Measurements from ENCODE around the gene HOXC4. TPM values are rescaled to one million over a fixed set of nuclear protein-coding genes. Genes with fewer than 3 reads are reported as not detected.

The HOXC4 gene
- total RNA-seq (1 to 10 TPM in 4 of 7 donors, under 1 TPM in 3; 0.68 to 2.1 (median 1.4) TPM), polyA plus RNA-seq (1 to 10 TPM in 2 of 3 donors, under 1 TPM in 1; 0.49 to 2.6 (median 1.8) TPM)
- long read RNA-seq, donor 1: 0 reads
- long read RNA-seq, donor 2, partial matches to known transcripts: 0 of 2 reads
- long read RNA-seq, donor 2, other reads (novel, unspliced or antisense): 0 of 2 reads

DNA sequence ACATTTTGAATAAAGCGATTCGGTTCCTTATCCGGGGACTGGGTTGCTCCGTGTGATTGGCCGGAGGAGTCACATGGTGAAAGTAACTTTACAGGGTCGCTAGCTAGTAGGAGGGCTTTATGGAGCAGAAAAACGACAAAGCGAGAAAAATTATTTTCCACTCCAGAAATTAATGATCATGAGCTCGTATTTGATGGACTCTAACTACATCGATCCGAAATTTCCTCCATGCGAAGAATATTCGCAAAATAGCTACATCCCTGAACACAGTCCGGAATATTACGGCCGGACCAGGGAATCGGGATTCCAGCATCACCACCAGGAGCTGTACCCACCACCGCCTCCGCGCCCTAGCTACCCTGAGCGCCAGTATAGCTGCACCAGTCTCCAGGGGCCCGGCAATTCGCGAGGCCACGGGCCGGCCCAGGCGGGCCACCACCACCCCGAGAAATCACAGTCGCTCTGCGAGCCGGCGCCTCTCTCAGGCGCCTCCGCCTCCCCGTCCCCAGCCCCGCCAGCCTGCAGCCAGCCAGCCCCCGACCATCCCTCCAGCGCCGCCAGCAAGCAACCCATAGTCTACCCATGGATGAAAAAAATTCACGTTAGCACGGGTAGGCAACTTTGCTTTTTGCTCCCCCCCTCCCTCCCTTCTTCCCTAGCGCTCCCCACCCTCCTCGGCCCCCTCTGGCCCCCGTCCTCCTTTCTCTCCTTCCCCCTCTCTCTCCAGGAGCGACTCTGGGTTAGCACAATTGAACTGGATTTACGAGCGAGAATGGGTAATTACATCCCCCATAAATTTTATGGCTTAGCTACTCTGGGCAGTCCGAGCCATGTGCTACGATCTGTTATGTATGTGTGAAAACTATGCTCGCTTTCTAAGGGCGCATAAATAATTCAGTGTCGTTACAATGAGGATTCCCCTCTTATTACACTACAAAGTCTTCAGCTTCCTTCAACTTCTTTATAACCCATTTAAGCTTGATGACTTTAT lies at the start of gene HOXC4:
Gene HOXC4, plus strand, starts transcription at position 85 of the 991 bp plus-strand sequence. Its CDS starts 88 bp downstream, at position 173.
- Histone ChIP-seq H3K4me3 (peak within 1 kb of the TSS; percentile 35 to 73 (median 50)), H3K9me3 (no peaks in the 10 kb centered on the region), H3K4me1 (peaks cover 0 to 47% (median 26%) of the 10 kb centered on the region in 6 donors), H3K27ac (peak within 1 kb of the TSS; percentile 57 to 91 (median 84)), H3K27me3 (replicated peaks in 1 of 7) (peaks cover 7 to 98% (median 50%) of the 10 kb centered on the region in 7 donors), H3K36me3 (no peaks in the 10 kb centered on the region)
- WGBS, 5 donors: 5 to 7% (median 6%) methylated on average over 41 to 52 of the region's 52 CpGs
- DNase-seq: no peak
- intact Hi-C loops (cut with DNase I; ENCODE audit: low total_unique reads): no loop called here
- TF ChIP-seq, protein P1, sequence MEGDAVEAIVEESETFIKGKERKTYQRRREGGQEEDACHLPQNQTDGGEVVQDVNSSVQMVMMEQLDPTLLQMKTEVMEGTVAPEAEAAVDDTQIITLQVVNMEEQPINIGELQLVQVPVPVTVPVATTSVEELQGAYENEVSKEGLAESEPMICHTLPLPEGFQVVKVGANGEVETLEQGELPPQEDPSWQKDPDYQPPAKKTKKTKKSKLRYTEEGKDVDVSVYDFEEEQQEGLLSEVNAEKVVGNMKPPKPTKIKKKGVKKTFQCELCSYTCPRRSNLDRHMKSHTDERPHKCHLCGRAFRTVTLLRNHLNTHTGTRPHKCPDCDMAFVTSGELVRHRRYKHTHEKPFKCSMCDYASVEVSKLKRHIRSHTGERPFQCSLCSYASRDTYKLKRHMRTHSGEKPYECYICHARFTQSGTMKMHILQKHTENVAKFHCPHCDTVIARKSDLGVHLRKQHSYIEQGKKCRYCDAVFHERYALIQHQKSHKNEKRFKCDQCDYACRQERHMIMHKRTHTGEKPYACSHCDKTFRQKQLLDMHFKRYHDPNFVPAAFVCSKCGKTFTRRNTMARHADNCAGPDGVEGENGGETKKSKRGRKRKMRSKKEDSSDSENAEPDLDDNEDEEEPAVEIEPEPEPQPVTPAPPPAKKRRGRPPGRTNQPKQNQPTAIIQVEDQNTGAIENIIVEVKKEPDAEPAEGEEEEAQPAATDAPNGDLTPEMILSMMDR (IDR thresholded peaks at IDR 0.05 in 8 of 11, conservative IDR thresholded peaks at IDR 0.05 in 3 of 11): no peak
- TF ChIP-seq POLR2AphosphoS5 (IDR thresholded peaks at IDR 0.05) (no peak), POLR2A (IDR thresholded peaks at IDR 0.05) (no peak)

DNA sequence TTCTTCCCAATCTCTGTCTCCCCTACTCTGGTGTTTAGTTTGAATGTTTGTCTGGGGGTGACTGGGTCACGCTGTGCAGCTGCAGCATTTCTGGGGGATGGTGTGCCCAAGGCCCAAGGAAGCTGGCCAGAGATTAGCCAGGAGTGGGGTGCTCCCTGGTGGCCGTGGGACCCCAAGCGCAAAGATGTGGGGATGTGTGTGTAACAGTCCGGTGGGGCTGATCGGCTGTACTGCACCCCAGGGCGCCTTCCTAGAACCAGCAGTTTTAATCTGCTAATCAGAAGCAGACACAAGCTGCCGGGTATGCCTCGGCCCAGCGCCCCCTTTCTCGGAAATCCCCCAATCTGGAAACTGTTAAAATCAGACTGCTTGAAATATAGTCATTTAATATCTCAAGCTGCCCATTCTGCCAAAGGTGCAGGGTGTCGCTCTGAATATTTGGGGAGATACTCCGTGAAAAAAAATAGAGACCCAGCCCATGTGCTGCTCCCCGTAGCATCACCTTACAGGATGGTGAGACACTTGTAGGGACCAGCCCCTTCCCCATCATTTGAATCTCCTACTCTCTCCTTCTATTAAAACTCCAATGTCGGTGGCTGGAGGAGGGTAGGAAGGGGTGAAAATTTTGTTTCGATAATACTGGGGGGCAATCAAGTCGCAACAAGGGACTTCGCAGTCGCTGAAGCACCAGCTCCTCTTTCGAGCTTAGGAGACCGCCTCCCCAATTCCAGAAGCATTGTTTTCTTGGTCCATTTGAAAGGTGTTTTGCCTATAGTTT lies 49.4 kb upstream of the HOXC4 start:
- DNase-seq: no peak

DNA sequence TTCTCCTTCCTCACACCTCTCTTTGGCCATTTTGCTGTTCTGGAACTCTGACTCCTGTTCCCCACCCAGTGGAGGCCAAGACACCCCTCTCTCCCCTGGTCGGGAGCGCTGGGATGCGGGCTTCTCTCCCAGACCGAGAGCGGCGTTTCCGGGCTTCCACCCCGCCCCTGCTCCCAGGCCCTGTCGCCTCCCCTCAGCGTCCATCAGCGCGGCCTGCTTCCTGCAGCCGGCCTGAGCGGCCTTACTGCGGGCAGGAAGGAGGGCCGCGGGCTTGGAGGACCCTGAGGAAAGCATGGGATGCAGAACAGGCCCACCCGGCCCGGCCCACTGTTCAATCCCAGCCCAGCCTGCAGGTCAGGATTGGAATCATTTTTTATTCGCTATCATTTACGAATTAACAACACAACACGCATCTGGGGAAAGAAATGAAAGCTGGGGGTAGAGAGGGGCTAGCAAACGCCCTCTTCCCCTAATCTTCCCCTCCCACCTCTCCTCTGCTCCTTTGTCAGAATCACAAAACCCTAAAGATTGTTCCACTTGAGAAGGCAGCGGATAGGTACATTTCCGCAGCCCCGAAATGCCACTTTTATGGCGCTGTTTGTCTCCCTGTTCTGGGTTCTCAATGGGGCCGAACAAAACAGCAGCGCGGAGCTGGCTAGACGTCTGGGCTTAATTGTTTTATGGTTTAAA lies 48.6 kb upstream of the HOXC4 start:
- no peak for DNase-seq
- Histone ChIP-seq H3K9me3 (no peaks in the 10 kb centered on the region), H3K27me3 (replicated peaks in 1 of 7) (peaks cover 17 to 100% (median 95%) of the 10 kb centered on the region in 7 donors), H3K4me1 (peaks cover 5 to 50% (median 29%) of the 10 kb centered on the region in 6 donors), H3K36me3 (no peaks in the 10 kb centered on the region), H3K27ac (no peak overlapping the region), H3K4me3 (no peak overlapping the region)
- 9 to 15% (median 11%) methylated on average over 30 to 31 of the region's 31 CpGs for WGBS, 5 donors
- intact Hi-C loops (cut with DNase I; ENCODE audit: low total_unique reads): loop anchor here (5.0 kb wide), 2 partner anchors 187 to 197 kb away; no protein-coding TSS in a partner anchor
- TF ChIP-seq POLR2A (IDR thresholded peaks at IDR 0.05) (no peak), POLR2AphosphoS5 (IDR thresholded peaks at IDR 0.05) (no peak)
- TF ChIP-seq, protein P1 (IDR thresholded peaks at IDR 0.05 in 8 of 11, conservative IDR thresholded peaks at IDR 0.05 in 3 of 11): no peak

More for the DNA sequence above, 49.4 kb upstream of the HOXC4 start:
- Histone ChIP-seq H3K27ac (no peak overlapping the region), H3K4me1 (peaks cover 6 to 50% (median 29%) of the 10 kb centered on the region in 6 donors), H3K36me3 (no peaks in the 10 kb centered on the region), H3K9me3 (no peaks in the 10 kb centered on the region), H3K4me3 (no peak overlapping the region), H3K27me3 (replicated peaks in 1 of 7) (peaks cover 20 to 100% (median 95%) of the 10 kb centered on the region in 7 donors)
- intact Hi-C loops (cut with DNase I; ENCODE audit: low total_unique reads): loop anchor here (5.0 kb wide), 1 partner anchor 198 kb away; no protein-coding TSS in a partner anchor
- WGBS, 5 donors: 18 to 27% (median 21%) methylated on average over 20 of the region's 20 CpGs
- TF ChIP-seq POLR2AphosphoS5 (IDR thresholded peaks at IDR 0.05) (no peak), POLR2A (IDR thresholded peaks at IDR 0.05) (no peak)
- TF ChIP-seq, protein P1 (IDR thresholded peaks at IDR 0.05 in 8 of 11, conservative IDR thresholded peaks at IDR 0.05 in 3 of 11): no peak

Data from spleen (tissue), 13 donors.